RWPE2 (cell line): ENCODE results near the gene PLSCR1.

ENCODE experiments used
- ATAC-seq: fragments of 200-7000 bp; cut with Tn5 transposase; 3 replicates; pipeline ENCODE4 v1.9.1; 2021; ENCODE audit warnings: low read depth
- DNase-seq: peaks from one replicate; pipeline ENCODE4 v3.0.0-alpha.2; 2020; ENCODE audit warnings: low spot score
- H3K27ac ChIP-seq: fragments of 450-650 bp; 2 replicates; pipeline ENCODE4 v1.5.1; 2017; ENCODE audit warnings: mild to moderate bottlenecking; ENCODE audit not compliant: poor library complexity, severe bottlenecking
- H3K27me3 ChIP-seq: fragments of 250-450 bp; sonication (Bioruptor Pico); 2 replicates; pipeline ENCODE4 v1.5.1; 2021; ENCODE audit warnings: mild to moderate bottlenecking, moderate library complexity; ENCODE audit not compliant: insufficient read depth, poor library complexity, severe bottlenecking
- H3K36me3 ChIP-seq: fragments of 250-450 bp; sonication (Bioruptor Pico); 2 replicates; pipeline ENCODE4 v1.5.1; 2020; ENCODE audit warnings: low read depth, mild to moderate bottlenecking, moderate library complexity
- H3K4me1 ChIP-seq: fragments of 250-450 bp; sonication (Bioruptor Pico); 2 replicates; pipeline ENCODE4 v1.5.1; 2021; ENCODE audit warnings: mild to moderate bottlenecking, moderate library complexity; ENCODE audit not compliant: insufficient read depth, poor library complexity, severe bottlenecking
- H3K4me3 ChIP-seq: fragments of 250-450 bp; sonication (Bioruptor Pico); 2 replicates; pipeline ENCODE4 v1.5.1; 2021; ENCODE audit warnings: mild to moderate bottlenecking, moderate library complexity; ENCODE audit not compliant: severe bottlenecking
- H3K9me3 ChIP-seq: fragments of 250-450 bp; sonication (Bioruptor Pico); 2 replicates; pipeline ENCODE4 v1.5.1; 2021; ENCODE audit warnings: mild to moderate bottlenecking, moderate library complexity; ENCODE audit not compliant: severe bottlenecking
- CTCF ChIP-seq: fragments of 450-650 bp; IDR thresholded peaks from one replicate; pipeline ENCODE4 v1.5.1; 2017; ENCODE audit warnings: mild to moderate bottlenecking, moderate library complexity; ENCODE audit not compliant: poor library complexity, severe bottlenecking

Gene PLSCR1

GRCh38 chr3:146540978-146541377, 3.4 kb downstream of the PLSCR1 start:
- Histone ChIP-seq H3K9me3 (no peaks in the 10 kb centered on the region), H3K36me3 (peaks cover 28% of the 10 kb centered on the region), H3K27me3 (no peaks in the 10 kb centered on the region), H3K27ac (no peak overlapping the region), H3K4me3 (no peak overlapping the region), H3K4me1 (peaks cover 16% of the 10 kb centered on the region)
- TF ChIP-seq CTCF = no peak
- DNase-seq (no peak), ATAC-seq (no peak)

- H3K4me3 ChIP-seq = no peak overlapping the region
- peaks cover 14% of the 10 kb centered on the region for H3K4me1 ChIP-seq
- peaks cover 34% of the 10 kb centered on the region for H3K36me3 ChIP-seq
- TF ChIP-seq CTCF = no peak
- no peaks in the 10 kb centered on the region for H3K9me3 ChIP-seq
- H3K27ac ChIP-seq = no peak overlapping the region
- ATAC-seq (no peak), DNase-seq (no peak)
- no peaks in the 10 kb centered on the region for H3K27me3 ChIP-seq
These were observed 4.2 kb downstream of the PLSCR1 start for GRCh38 chr3:146540236-146540635.

GRCh38 chr3:146539315-146539714, 5.1 kb downstream of the PLSCR1 start:
- no peaks in the 10 kb centered on the region for H3K9me3 ChIP-seq
- no peak for DNase-seq
- H3K27ac ChIP-seq = no peak overlapping the region
- peaks cover 34% of the 10 kb centered on the region for H3K36me3 ChIP-seq
- ATAC-seq = no peak
- no peak for TF ChIP-seq CTCF
- H3K4me1 ChIP-seq = peaks cover 11% of the 10 kb centered on the region
- H3K4me3 ChIP-seq = no peak overlapping the region
- H3K27me3 ChIP-seq = no peaks in the 10 kb centered on the region

- no peak for TF ChIP-seq CTCF
- H3K27ac ChIP-seq = no peak overlapping the region
- no peaks in the 10 kb centered on the region for H3K9me3 ChIP-seq
- no peak for DNase-seq
- peaks cover 8% of the 10 kb centered on the region for H3K4me1 ChIP-seq
- H3K36me3 ChIP-seq = peaks cover 49% of the 10 kb centered on the region
- no peak for ATAC-seq
- H3K4me3 ChIP-seq = no peak overlapping the region
- no peaks in the 10 kb centered on the region for H3K27me3 ChIP-seq
These were observed 6.8 kb downstream of the PLSCR1 start for GRCh38 chr3:146537603-146538002.

- Histone ChIP-seq H3K4me1 (peaks cover 4% of the 10 kb centered on the region), H3K4me3 (no peak overlapping the region), H3K9me3 (no peaks in the 10 kb centered on the region), H3K27me3 (no peaks in the 10 kb centered on the region), H3K27ac (no peak overlapping the region), H3K36me3 (peaks cover 56% of the 10 kb centered on the region)
- ATAC-seq (no peak), DNase-seq (no peak)
- no peak for TF ChIP-seq CTCF
These were observed 7.7 kb downstream of the PLSCR1 start for GRCh38 chr3:146536681-146537080.
